DMS153 treated with DMSO at 0.1 percent for 48 hours (cell line): ENCODE results near the gene HSH2D.
"Not testable (repeated sequence)": the region's sequence is repeated elsewhere in the genome, so short reads cannot be mapped to it uniquely, and the experiment has no call there.

Source experiments
- DNase-seq: peaks from one replicate; lab custom pipeline; 2025; ENCODE audit not compliant: unreplicated experiment; lab: John Stamatoyannopoulos, UW

The HSH2D gene

GRCh38 chr19:16154557-16154956 lies 11.1 kb downstream of the HSH2D start:
- DNase-seq = no peak

- DNase-seq = no peak
Measured at GRCh38 chr19:16155128-16155527, 11.6 kb downstream of the HSH2D start.

GRCh38 chr19:16156904-16157303 lies 13.4 kb downstream of the HSH2D start:
- no peak for DNase-seq

GRCh38 chr19:16157601-16158000 lies 14.1 kb downstream of the HSH2D start:
- DNase-seq = no peak

GRCh38 chr19:16159655-16160054 lies 16.2 kb downstream of the HSH2D start:
- no peak for DNase-seq

- DNase-seq = no peak
Measured at GRCh38 chr19:16160445-16160942, 17.0 kb downstream of the HSH2D start.

- no peak for DNase-seq
Measured at GRCh38 chr19:16160943-16161560, 17.6 kb downstream of the HSH2D start.

GRCh38 chr19:16161840-16162239 lies 18.4 kb downstream of the HSH2D start:
- no peak for DNase-seq

- DNase-seq = no peak
Measured at GRCh38 chr19:16164222-16164890, 20.9 kb downstream of the HSH2D start.

- no peak for DNase-seq
Measured at GRCh38 chr19:16166417-16166816, 22.9 kb downstream of the HSH2D start.

GRCh38 chr19:16167055-16167454 lies 23.6 kb downstream of the HSH2D start:
- no peak for DNase-seq

- DNase-seq = no peak
Measured at GRCh38 chr19:16168465-16169081, 25.1 kb downstream of the HSH2D start.

- DNase-seq = no peak
Measured at GRCh38 chr19:16170134-16170533, 26.6 kb downstream of the HSH2D start.

GRCh38 chr19:16175954-16176353 lies 32.5 kb downstream of the HSH2D start:
- no peak for DNase-seq

- not testable (repeated sequence) for DNase-seq
Measured at GRCh38 chr19:16178866-16179265, 35.4 kb downstream of the HSH2D start.

- no peak for DNase-seq
Measured at GRCh38 chr19:16180611-16181010, 37.1 kb downstream of the HSH2D start.

GRCh38 chr19:16184665-16185122 lies 41.2 kb downstream of the HSH2D start:
- DNase-seq = no peak

GRCh38 chr19:16185123-16185767 lies 41.8 kb downstream of the HSH2D start, which contains the start of gene FAM32A:
Gene FAM32A, plus strand, starts transcription at chr19:16185410. Its CDS starts 33 bp downstream, at chr19:16185443.
- DNase-seq = peak; percentile 97

- DNase-seq = no peak
Measured at GRCh38 chr19:16185768-16186123, 42.3 kb downstream of the HSH2D start.

- DNase-seq = no peak
Measured at GRCh38 chr19:16188521-16188920, 45.0 kb downstream of the HSH2D start.

- no peak for DNase-seq
Measured at GRCh38 chr19:16190198-16190597, 46.7 kb downstream of the HSH2D start.

GRCh38 chr19:16190736-16191135 lies 47.3 kb downstream of the HSH2D start:
- no peak for DNase-seq
